Measurements from ENCODE around the gene CYCS.

Gene CYCS

GRCh38 chr7:25075459-25075858, 49.6 kb downstream of the CYCS start:
- 88 to 92% methylated on average over 7 to 8 of the region's 8 CpGs for WGBS, 2 experiments
- H3K4me3 ChIP-seq (ENCODE audit: insufficient read depth, low read depth, low read length) = no peak overlapping the region
- no peaks in the 10 kb centered on the region for H3K9me3 ChIP-seq (ENCODE audit: control insufficient read depth, low read length)
- no peaks in the 10 kb centered on the region for H3K4me1 ChIP-seq (ENCODE audit: control insufficient read depth, insufficient read depth, low read length)
- no peaks in the 10 kb centered on the region for H3K27me3 ChIP-seq (ENCODE audit: control insufficient read depth, insufficient read depth, low read length, poor library complexity, severe bottlenecking)
- no peak overlapping the region for H3K27ac ChIP-seq (ENCODE audit: insufficient read depth, low read depth, low read length, poor library complexity, severe bottlenecking)
- H3K36me3 ChIP-seq (ENCODE audit: control insufficient read depth, insufficient read depth, low read length) = no peaks in the 10 kb centered on the region

- WGBS, 2 experiments = 82 to 84% methylated on average over 2 of the region's 2 CpGs
- H3K4me3 ChIP-seq (ENCODE audit: insufficient read depth, low read depth, low read length) = no peak overlapping the region
- no peaks in the 10 kb centered on the region for H3K36me3 ChIP-seq (ENCODE audit: control insufficient read depth, insufficient read depth, low read length)
- no peaks in the 10 kb centered on the region for H3K9me3 ChIP-seq (ENCODE audit: control insufficient read depth, low read length)
- H3K27me3 ChIP-seq (ENCODE audit: control insufficient read depth, insufficient read depth, low read length, poor library complexity, severe bottlenecking) = no peaks in the 10 kb centered on the region
- no peaks in the 10 kb centered on the region for H3K4me1 ChIP-seq (ENCODE audit: control insufficient read depth, insufficient read depth, low read length)
- no peak overlapping the region for H3K27ac ChIP-seq (ENCODE audit: insufficient read depth, low read depth, low read length, poor library complexity, severe bottlenecking)
These were observed 51.6 kb downstream of the CYCS start for GRCh38 chr7:25073451-25073850.
